NOMO-1 (cell line): ENCODE data around the gene CAPN13.
"Not testable (repeated sequence)": the region's sequence is repeated elsewhere in the genome, so short reads cannot be mapped to it uniquely, and the experiment has no call there.

Source experiments
- DNase-seq, 2 experiments: peaks; one replicate each; lab custom pipeline; 2025; ENCODE audit not compliant: unreplicated experiment in 2 of 2; lab: John Stamatoyannopoulos, UW

CAPN13 gene

DNA sequence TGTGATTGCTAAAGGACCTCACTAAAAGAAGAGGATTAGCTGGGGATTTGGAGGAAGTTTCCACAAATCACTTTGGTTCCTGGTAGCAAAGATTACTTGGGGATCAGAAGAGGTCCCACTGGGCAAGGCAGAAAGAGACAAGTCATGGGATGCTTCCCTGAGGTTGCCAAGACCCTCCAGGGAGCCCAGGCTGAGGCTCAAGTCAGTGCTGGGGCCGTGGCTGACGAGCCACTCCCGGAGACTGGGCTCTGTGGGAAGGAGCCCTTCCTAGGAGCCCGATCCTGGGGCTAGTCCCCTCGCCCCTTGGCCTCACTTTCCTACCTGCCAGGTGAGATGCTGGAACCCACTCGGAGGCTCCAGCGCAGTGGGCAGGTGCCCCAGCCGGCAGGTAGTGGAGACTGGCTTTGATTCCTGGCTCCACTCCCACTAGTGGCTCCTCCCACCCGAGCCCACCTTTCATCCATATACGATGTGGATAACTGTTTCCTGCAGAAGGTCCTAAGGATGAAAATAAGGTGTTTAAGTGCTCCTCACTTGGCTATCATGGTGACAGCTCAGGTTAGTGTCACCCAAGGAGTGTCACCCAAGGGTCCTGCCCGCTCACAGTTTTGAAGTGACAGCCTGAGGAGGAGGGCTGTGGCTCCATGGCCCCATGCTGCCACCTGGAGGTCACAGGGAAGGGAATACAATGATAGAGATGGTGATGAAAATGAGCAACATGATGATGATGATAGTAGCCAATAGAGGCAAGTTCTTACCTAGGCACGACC lies 100.5 kb downstream of the CAPN13 start:
- peak; percentile 53 to 72 for DNase-seq

GRCh38 chr2:30705711-30706533 lies 101.3 kb downstream of the CAPN13 start:
- DNase-seq, result no peak

DNA sequence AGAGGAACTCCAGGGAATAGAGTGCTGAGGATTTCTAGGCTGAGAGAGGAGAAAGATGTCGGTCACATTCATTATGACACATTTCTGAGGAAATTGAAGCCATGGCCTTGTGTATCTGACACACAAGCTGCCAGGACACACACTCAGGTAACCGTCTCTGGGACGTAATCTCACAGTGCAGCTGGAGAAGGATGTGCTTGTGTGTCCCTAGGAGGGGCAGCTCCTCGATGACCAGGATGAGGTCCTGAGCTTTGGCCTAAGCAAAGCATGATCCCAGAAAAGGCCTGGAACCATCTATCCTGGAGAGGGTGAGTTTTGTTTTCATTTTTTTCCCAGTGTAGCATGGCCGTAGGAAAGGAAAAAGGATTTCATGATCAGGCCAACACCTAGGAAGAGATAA lies 102.2 kb downstream of the CAPN13 start:
- DNase-seq, result no peak

- no peak for DNase-seq
These were observed 102.8 kb downstream of the CAPN13 start for GRCh38 chr2:30704309-30705020.

- peak; percentile 94 to 96 for DNase-seq
These were observed 104.6 kb downstream of the CAPN13 start for GRCh38 chr2:30702694-30703093.

GRCh38 chr2:30701782-30702181 lies 105.5 kb downstream of the CAPN13 start:
- DNase-seq, result peak in 1 of 2 experiments; percentile 38

DNA sequence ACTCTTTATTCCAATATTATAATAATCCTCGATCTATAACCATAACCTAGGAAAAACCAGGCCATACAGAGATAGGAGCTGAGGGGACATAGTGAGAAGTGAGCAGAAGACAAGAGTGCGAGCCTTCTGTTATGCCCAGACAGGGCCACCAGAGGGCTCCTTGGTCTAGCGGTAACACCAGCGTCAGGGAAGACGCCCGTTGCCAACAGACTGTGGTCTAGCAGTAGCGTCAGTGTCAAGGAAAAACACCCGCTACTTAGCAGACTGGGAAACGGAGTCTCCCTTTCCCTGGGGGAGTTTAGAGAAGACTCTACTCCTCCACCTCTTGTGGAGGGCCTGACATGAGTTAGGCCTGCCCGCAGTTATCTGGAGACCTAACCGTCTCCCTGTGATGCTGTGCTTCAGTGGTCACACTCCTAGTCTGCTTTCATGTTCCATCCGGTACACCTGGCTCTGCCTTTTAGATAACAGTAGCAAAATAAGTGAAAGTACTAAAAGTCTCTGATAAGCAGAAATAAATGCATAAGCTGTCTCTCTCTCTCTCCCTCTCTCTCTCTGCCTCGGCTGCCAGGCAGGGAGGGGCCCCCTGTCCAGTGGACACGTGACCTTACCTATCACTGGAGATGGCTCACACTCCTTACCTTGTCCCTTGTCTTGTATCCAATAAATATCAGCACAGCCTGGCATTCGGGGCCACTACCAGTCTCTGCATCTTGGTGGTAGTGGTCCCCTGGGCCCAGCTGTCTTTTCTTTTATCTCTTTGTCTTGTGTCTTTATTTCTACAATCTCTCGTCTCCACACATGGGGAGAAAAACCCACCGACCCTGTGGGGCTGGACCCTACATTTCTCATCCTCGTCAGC lies 109.8 kb downstream of the CAPN13 start:
- DNase-seq, result not testable (repeated sequence)

DNA sequence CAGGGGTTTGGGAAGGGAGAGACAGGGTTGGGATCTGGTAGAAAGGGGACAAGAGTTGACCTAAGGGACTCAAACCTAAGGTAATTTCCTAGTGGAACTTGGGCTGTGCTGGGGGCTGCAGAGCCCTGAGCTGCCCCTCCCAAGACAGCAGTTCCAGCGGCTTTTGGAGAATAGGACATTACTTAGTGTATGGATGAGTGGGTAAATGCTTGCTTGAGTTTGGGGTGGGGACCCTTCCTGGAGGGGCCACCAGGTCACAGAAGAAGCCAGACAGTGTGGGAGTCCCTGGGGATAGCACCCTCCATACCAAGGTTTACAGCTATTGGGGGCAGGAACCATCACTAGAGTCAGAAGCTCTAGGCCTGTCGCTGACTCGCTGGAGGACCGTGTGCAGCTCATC lies 111.5 kb downstream of the CAPN13 start:
- DNase-seq, result no peak

DNA sequence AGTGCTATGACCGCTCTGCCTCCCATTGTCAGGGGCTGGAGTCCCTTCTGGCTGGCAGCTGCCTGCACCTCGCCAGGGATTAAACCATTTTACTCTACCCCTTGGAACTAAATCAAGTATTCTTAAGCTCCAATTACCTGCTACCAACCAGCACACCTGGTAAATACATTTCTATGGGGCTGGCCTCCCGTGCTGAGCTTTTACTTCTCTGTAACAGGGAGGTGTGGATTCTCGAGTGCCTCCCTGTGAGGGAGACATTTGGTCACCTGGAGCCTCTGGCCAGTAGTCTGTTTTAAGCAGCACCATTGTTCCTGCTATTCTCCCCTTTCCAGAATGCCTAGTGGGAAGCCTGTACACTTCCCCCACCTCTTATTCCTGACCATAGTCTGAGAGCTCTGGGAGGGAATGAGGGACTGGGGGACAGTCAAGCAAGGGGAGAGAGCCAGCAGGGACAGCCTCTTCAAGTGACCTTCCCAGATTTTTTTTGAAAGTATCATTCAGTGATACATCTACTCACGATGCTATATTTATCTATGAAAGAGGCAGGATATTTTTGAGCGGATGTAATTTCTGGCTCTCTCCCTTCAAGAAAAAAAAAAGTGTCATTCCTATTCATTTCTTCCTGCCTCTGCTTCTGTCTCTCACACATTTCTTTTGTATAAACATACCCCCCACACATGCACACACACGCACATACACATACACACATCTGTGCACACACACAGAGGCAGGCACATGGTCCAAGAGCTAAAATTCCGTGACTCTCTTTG lies 112.8 kb downstream of the CAPN13 start:
- no peak for DNase-seq

- no peak for DNase-seq
These were observed 113.4 kb downstream of the CAPN13 start for GRCh38 chr2:30693821-30694281.

- DNase-seq, result no peak
These were observed 114.4 kb downstream of the CAPN13 start for GRCh38 chr2:30692829-30693275.

GRCh38 chr2:30691948-30692828 lies 115.1 kb downstream of the CAPN13 start:
- DNase-seq, result no peak

DNA sequence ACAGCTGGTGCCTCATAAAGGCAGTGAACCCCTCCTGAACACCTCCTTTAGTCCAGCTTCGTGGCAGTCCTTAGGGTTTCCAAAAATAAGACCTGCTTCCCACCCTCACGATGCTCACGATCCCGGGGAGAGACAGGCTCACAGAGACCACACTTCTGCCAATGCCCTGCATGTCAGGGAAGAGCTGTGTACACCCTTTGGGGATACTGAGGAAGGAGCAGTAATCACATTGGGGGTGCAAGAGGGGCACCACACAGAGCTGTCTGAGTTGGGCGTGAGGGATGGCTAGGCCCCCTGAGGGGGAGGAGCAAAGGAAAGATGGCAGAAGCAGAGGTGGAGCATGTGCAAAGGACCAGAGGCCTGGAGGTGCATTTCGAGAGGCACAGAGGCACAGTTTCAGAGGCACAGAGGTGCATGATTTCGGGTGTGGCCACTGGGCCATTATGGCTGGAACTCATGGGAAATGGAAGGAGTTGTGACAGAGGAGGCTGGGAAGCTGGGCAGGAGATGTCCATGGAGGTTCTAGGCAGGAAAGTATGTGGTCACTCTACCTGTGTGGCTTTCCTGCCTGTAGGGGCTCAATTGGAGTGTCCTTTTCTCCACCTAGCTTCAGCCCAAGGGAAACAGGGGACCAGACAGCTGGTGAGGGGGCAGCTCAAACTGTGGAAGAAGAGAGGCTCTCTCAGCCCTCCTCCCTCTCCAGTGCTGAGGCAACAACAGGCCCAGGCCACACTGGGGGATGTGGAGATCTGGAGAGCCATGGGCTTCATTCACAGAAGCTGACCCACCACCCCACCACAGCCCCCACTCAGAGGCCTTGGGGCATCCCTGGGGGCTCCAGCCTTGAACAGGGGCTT lies 115.9 kb downstream of the CAPN13 start:
- DNase-seq, result no peak

- no peak for DNase-seq
These were observed 117.1 kb downstream of the CAPN13 start for GRCh38 chr2:30690126-30690561.

DNA sequence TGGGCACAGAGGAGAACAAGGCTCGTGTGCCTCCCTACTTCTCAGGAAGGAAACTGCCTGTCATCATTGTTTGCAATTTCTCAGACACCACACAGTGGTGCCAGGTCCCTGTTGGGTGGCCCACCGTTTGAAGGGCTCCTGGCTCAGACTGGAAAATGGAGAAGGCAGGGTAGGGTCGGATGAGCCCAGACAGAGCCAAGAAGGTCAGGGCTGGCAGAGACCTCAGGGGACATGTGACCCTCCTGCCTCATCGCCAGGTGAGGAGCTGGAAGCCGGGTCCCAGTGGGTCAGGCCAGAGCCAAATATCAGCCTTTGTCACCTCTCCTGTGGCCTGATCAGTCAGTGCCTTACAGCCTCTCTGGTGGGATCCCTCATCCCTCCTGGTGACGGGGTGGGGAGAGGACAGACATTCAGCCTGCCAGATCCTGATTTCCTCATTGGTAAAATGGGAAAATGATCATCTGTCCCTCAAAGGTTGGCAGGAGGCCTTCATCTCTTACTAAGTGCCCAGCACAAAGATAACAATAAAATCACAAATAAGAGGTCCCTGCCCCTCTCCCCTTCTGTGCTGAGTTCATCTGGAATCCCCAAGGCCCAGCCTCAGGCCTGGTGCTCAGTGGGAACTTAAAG lies 117.6 kb downstream of the CAPN13 start:
- DNase-seq, result no peak

GRCh38 chr2:30688956-30689401 lies 118.3 kb downstream of the CAPN13 start:
- no peak for DNase-seq

GRCh38 chr2:30686669-30687068 lies 120.6 kb downstream of the CAPN13 start:
- DNase-seq, result no peak
